Astrocyte of the cerebellum (primary cell): ENCODE data around the gene ELSPBP1.

Experiments
- DNase-seq: peaks from one replicate; pipeline ENCODE4 v3.0.0-alpha.2; 2011; ENCODE audit warnings: low read depth
- H3K4me3 ChIP-seq: 2 replicates; pipeline ENCODE4 v1.5.1; 2011; ENCODE audit warnings: mild to moderate bottlenecking, low read depth, low read length, moderate library complexity
- in situ Hi-C: cut with HindIII; loops from 2 replicates; pipeline ENCODE4 v1.10.0; 2017; ENCODE audit warnings: low sequenced_read_pairs
- TF ChIP-seq, protein P1 (sequence below): IDR thresholded peaks from 2 replicates; pipeline ENCODE4 v1.5.1; 2012; ENCODE audit warnings: low read length, low read depth, moderate library complexity, mild to moderate bottlenecking; ENCODE audit errors: missing control alignments

The ELSPBP1 gene

DNA sequence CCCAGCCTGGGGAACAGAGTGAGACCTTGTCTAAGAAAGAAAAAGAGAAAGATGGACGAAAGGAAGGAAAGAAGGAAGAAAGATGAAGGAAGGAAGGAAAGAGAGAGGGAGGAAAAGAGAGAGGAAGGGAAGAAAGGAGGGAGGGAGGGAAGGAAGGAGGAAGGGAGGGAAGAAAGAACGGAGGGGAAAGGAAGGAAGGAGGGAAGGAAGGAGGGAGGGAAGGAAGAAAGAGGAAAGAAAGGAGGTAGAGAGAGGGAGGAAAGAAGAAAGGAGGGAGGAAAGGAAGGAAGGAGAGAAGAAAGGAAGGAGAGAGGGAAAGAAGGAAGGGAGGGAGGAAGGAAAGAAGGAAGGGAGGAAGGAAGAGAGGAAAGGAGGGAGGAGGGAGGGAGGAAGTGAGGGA is 28.6 kb downstream of the ELSPBP1 start:
- H3K4me3 ChIP-seq = no peak overlapping the region
- in situ Hi-C loops = no loop called here
- DNase-seq = no peak
- TF ChIP-seq, protein P1, sequence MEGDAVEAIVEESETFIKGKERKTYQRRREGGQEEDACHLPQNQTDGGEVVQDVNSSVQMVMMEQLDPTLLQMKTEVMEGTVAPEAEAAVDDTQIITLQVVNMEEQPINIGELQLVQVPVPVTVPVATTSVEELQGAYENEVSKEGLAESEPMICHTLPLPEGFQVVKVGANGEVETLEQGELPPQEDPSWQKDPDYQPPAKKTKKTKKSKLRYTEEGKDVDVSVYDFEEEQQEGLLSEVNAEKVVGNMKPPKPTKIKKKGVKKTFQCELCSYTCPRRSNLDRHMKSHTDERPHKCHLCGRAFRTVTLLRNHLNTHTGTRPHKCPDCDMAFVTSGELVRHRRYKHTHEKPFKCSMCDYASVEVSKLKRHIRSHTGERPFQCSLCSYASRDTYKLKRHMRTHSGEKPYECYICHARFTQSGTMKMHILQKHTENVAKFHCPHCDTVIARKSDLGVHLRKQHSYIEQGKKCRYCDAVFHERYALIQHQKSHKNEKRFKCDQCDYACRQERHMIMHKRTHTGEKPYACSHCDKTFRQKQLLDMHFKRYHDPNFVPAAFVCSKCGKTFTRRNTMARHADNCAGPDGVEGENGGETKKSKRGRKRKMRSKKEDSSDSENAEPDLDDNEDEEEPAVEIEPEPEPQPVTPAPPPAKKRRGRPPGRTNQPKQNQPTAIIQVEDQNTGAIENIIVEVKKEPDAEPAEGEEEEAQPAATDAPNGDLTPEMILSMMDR = no peak

DNA sequence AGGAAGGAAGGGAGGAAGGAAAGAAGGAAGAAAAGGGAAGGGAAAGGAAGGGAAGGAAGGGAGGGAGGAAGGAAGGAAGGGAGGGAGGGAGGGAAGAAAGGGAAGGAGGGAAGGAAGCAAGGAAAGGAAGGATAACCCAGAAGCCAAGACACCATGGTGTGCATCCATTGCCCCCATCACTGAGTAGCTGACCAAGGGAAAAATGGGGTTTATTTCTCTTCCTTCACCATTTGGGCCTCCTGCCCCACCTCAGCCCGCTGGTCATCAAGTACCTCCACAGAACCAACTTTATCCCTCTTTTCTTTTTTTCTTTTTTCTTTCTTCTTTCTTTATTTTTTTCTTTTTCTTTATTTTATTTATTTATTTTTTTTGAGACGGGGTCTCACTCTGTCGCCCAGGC is 29.1 kb downstream of the ELSPBP1 start:
- TF ChIP-seq, protein P1 = no peak
- in situ Hi-C loops = no loop called here
- no peak overlapping the region for H3K4me3 ChIP-seq
- DNase-seq = no peak

DNA sequence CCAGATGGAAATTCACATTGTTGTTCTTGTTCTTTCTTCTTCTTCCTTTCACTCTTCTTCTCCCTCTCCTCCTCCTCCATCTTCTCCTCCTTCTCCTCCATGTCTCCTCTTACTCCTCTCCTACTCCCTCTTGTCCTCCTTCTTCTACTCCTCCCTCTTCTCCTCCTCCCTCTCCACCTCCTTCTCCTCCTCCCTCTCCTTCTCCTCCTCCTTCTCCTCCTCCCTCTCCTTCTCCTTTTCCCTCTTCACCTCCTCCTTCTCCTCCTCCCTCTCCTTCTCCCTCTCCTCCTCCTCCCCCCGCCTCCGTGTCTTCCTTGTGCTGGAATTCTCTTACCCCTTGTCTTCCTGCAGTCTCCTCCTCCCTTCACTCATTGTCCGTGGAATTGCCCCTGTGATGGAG is 31.0 kb downstream of the ELSPBP1 start:
- TF ChIP-seq, protein P1 = no peak
- no peak overlapping the region for H3K4me3 ChIP-seq
- no peak for DNase-seq
- in situ Hi-C loops = no loop called here

DNA sequence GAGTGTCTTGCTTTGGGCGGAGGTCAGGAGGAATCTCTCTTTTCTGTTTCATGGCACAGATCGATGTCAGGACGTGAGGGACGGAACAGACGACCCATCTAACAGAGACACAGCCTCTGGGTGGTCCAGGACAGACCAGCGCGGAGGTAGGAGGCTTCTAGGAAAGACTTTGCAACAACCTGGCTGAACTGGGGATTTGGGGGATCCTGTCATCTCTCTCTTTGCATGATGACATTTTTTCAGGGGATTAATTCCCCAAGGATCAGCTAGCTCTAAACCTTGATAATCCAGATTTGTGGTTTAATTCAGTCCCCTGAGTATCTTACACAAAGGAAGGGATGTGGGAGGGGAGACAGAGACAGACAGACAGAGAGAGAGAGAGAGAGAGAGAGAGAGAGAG is 35.0 kb downstream of the ELSPBP1 start:
- in situ Hi-C loops = no loop called here
- no peak overlapping the region for H3K4me3 ChIP-seq
- DNase-seq = no peak
- TF ChIP-seq, protein P1 = no peak

DNA sequence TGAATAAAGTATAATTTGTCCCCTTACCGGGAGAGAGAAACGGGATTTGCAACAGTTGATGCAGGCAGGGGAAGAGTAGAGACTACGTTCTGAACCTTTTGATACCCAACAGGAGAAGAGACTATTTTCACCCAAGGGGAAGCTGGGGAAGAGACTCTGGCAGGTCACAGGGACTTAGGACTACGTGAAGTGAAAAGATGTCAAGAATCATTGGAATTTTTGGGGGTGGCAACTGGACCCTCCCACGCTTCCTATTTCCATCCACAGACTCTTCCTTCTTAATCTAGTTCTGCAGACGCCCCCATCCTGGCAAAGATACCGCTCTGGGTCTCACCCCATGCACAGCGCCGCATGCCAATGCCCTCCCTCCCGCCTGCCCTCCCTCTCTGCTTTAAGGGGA is 35.6 kb downstream of the ELSPBP1 start:
- TF ChIP-seq, protein P1 = no peak
- no peak for DNase-seq
- no peak overlapping the region for H3K4me3 ChIP-seq
- in situ Hi-C loops = no loop called here

DNA sequence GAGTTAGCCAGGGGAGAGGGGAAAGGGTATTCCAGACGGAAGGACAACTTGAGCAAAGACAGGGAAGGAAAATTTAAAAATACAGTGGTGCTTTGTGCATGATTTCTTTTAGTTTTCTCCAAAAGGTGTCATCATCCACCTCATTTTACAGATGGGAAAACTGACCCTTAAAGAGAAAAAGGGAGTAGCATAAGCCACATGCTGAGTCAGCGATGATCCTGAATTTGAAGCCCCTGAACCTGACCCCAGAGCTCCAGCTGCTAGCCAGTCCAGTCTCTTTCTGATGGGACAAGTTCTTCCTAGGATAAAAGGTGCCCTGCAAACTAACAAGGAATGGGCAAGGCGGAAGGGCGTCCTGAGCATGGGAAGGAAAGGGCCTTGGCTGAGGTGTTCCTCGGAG is 39.2 kb downstream of the ELSPBP1 start:
- no peak for DNase-seq
- TF ChIP-seq, protein P1 = no peak
- no peak overlapping the region for H3K4me3 ChIP-seq
- in situ Hi-C loops = no loop called here

DNA sequence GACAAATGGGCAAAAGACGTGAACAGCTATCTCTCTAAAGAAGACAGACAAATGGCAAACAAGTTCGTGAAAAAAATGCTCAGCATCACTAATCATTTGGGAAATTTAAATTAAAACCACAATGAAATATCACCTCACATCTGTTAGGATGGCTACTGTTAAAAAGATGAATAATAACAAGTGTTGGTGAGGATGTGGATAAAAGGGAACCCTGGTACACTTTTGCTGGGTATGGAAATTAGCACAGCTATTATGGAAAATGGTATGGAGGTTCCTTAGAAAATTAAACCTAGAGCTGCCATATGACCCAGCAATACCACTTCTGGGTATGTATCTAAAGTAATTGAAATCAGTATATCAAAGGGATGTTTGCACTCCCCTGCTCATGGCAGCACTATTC is 42.3 kb downstream of the ELSPBP1 start:
- H3K4me3 ChIP-seq = no peak overlapping the region
- TF ChIP-seq, protein P1 = no peak
- DNase-seq = no peak
- in situ Hi-C loops = no loop called here
